GM04504 (cell line): ENCODE results near the gene KLHL13.
"Not testable (repeated sequence)": the region's sequence is repeated elsewhere in the genome, so short reads cannot be mapped to it uniquely, and the experiment has no call there.

Experiments used
- DNase-seq: peaks from one replicate; pipeline ENCODE4 v3.0.0-alpha.2; 2012; ENCODE audit warnings: low read depth

KLHL13 gene

DNA sequence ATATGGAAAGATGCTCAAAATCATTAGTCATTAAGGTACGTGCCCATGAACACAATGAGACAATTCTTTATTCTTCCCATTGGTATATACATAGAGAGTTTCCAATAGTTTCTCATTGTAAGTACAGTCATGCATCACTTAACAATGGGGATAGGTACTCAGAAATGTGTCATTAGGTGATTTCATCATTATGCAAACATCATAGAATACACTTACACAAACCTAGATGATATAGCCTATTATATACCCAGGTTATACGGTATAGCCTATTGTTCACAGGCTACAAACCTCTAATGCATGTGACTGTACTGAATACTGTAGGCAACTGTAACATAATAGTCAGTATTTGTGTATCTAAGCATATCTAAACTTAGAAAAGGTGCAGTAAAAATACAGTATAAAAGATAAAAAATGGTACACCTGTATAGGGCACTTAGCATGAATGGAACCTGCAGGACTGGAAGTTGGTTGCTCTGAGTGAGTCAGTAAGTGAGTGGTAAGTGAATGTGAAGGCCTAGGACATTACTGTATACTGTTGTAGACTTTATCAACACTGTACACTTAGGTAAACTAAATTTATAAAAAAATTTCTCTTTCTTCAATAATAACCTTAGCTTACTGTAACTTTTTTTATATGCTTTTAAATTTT, 49.6 kb downstream of the KLHL13 start:
- DNase-seq, result no peak

DNA sequence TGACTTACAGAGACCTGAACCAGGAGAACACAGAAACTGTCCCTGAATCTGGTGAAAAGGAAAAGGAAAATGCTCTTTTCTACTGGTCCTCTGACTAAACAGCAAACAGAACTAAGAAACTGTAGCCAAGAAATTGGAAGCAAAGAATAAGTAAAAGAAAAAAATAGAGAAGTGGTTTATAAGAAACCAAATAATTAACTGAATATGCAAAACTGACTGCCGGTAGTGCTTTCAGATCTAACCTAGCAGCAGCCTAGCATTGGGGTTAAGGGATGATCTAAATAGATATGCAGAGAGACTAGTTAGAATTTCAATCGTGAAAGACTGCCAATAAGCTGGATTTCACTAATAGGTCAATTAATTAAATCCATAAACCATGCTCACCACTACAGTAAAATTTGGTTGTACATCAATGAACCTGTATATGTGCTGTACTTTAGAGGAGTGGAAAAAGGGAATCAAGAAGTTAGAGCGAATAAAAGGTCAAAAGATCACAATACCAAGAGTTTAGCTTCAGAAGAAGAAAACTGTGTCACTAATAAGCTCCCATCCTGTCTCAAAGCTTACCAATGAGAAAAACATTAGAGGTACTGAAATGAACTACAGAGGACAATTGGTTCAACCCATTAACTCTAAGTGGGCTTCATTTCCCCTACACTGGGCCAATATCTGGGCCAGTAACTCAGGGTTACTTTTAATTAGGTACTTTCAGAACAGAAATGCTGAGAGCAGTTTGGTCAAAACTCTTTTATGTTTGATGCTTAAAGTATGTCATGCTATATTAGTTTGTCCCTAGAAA, 53.6 kb downstream of the KLHL13 start:
- DNase-seq, result no peak

DNA sequence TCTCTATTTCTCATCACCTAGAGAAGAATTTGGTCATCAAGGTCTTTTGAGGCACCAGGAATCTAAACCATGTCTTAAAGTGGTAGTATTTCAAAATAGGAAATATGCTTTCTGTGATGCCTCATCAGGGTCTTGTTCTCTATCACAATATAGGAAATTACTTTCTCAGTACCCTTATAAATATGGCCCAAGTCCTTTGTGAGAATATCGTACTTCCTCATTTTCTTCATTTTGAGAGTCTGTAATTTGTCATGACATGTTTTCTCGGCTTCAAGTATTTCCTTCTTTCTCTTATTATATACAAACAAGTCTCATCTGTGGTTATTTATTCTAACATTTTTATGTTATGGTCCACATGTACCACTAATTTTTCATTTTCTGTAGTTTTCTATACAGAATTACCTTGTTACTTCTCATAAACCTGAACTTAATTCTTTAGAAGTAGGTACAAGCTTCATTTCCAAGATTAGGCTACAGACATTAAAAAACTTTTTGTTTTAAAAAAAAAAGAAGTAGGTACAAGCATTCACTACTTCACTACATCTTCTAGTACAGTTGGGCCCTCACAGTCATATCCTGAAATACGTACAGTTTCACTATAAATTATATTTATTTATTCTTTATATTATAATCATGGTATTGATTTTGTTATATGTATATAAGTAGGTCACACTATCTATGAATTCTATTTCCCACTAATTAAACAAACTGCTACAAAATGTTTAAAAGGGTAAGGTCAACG, 54.4 kb downstream of the KLHL13 start:
- DNase-seq, result no peak

- no peak for DNase-seq
These were observed 57.7 kb downstream of the KLHL13 start for GRCh38 chrX:118058924-118059323.

DNA sequence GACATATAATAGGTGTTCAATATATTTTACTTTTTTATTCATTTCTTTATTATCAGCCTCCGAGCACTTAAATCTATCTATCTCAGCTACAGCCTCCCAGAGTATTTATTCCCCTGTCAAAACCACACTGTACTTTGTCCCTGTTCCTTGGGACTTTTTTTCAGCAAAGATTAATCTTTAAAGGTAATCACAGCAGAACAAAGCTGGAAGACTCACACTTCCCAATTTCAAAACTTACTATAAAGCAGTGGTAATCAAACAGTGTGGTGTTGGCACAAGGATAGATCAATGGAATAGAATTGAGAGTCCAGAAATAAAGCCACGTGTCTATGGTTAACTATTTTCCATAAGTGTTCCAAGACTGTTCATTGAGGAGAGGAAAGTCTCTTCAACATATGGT, 59.7 kb downstream of the KLHL13 start:
- DNase-seq, result no peak

- no peak for DNase-seq
These were observed 66.9 kb downstream of the KLHL13 start for GRCh38 chrX:118049713-118050112.

- no peak for DNase-seq
These were observed 69.0 kb downstream of the KLHL13 start for GRCh38 chrX:118047446-118048186.

DNA sequence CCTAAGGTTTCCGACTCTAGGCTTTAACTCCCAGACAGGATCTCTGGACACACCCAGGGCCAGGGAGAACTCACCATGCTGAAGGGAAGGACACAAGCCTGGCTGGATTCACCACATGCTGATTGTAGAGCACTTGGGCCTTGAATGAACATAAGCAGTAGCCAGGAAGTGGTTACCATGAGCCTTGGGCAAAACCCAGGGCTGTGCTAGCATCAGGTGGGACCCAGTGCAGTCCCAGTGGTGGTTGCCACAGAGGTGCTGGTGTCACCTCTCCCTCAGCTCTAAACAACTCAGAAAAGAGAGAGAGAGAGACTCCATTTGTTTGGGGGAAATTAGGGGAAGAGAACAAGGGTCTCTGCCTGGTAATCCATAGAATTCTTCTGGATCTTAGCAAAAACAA, 77.0 kb downstream of the KLHL13 start:
- DNase-seq, result no peak

- no peak for DNase-seq
These were observed 77.8 kb downstream of the KLHL13 start for GRCh38 chrX:118038614-118039365.

DNA sequence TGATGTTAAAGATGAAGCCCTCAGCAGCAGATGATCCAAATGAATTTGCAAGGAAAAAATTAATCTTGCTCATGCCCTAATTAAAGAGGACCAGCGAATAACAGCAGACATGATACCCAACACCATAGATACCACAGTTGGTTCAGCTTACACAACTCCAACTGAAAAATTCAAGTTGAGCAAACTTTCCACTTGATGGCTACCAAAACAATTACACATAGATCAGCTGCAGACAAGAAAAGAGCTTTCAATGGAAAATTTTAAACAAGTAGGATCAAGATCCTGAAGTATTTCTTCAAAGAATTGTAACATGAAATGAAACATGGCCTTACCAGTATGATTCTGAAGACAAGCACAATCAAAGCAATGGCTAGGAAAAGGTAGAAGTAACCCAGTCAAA, 90.0 kb downstream of the KLHL13 start:
- DNase-seq, result no peak

GRCh38 chrX:118025226-118025625, 91.4 kb downstream of the KLHL13 start:
- no peak for DNase-seq

DNA sequence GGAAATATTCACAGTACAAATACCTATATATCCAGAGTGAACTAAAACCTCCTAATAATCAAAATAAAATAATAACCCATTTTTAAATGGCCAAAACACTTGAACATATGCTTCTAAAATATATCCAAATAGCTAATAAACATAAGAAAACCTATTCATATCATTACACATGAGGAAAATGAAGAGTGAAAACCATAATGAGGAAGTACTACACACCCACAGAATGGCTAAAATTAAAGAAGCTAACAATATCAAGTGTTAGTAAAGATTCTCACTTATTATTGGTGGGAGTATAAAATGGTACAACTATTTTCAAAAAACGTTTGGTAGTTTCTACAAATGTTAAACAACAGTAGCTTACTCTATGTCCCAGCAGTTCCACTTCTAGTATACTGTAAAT, 92.1 kb downstream of the KLHL13 start:
- no peak for DNase-seq

DNA sequence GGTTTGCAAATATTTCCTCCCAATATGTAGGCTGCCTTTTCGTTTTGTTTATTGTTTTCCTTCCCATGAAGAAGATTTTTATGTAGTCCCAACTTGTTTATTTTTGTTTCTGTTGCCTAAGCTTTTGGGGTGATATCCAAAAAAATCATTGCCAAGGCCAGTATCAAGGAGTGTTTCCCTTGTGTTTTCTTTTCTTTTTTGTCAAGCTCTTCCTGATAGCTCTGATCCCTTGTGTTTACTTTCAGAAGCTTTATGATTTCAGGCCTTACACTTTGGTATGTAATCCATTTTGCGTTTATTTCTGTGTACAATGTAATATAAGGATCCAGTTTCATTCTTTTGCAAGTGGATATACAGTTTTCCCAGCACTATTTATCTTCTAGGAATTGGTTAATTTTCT, 93.9 kb downstream of the KLHL13 start:
- no peak for DNase-seq

- DNase-seq, result no peak
These were observed 100.2 kb downstream of the KLHL13 start for GRCh38 chrX:118016422-118016821.

GRCh38 chrX:118002417-118002816, 114.2 kb downstream of the KLHL13 start:
- not testable (repeated sequence) for DNase-seq

DNA sequence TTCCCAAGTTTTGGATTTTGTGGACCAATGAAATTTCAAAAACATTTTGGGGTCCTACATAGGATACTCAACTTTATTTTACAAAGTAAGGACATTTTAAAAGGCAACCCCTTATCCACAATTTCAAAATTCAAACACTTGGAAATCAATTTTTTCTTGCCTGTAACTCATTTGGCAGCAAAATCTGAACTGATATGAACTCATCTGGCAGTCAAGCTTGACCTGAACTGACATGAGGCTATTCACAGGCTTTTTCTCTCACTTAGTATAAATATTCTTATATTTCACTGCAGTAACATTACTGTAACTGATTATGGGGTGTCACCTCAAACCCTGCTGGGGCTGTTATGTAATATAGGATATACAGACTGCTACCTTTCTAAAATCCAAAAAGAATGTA, 116.1 kb downstream of the KLHL13 start:
- no peak for DNase-seq

- no peak for DNase-seq
These were observed 118.4 kb downstream of the KLHL13 start for GRCh38 chrX:117998171-117998570.

GRCh38 chrX:117996918-117997480, 119.6 kb downstream of the KLHL13 start:
- DNase-seq, result no peak

DNA sequence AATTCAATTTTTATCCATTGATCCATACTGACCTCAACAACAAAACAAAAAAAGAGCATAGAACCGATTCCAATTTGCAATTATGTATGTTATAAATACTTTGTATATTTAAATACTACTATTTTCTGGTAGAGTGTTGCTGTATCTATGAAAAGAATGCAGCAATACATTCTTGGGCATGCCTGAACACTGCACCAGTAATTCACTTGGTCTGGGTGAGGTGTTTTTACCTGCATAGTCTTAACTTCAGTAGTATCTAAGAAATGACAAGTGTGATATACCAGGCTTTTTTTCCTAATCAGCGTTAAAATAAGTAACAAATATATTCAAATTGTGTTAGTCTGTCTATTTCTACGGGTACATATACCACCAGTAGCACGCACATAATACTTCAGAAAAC, 120.2 kb downstream of the KLHL13 start:
- no peak for DNase-seq

- no peak for DNase-seq
These were observed 121.2 kb downstream of the KLHL13 start for GRCh38 chrX:117995378-117995777.

DNA sequence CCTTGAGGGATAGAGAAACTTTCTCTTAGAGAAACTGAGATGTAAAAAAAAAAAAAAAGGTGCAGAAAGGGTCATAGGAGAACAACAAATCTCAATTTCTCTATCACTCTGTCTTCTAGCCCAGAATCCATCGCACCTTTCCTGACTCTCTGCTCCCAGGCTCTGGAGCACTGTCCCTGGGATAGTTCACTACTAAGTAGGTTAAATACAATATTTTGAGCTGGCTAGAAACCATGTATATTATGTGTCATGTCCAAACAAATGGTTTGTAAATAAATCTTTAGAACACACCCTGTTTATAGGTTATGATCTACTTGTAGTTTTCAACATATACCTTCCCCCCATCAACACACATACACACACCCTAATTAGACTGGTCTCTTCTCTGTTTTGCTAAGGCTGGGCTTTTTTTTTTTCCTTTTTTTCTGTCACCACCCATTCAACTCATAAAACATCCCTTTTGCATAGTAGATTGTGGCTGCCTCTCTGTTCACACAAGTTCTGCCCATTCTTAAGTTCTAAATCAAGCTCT, 124.4 kb downstream of the KLHL13 start:
- no peak for DNase-seq
